Measurements from ENCODE around the gene LGMN. TPM values are rescaled to one million over a fixed set of nuclear protein-coding genes. Genes with fewer than 3 reads are reported as not detected.
"Not testable (repeated sequence)": the region's sequence is repeated elsewhere in the genome, so short reads cannot be mapped to it uniquely, and the experiment has no call there.

The LGMN gene
- total RNA-seq, 8 experiments from 2014 or later: 15.2 to 312 (median 54.8) TPM

GRCh38 chr14:92685784-92686355 lies 62.6 kb downstream of the LGMN start:
- H3K27ac ChIP-seq: no peak overlapping the region
- no peak overlapping the region for H3K4me3 ChIP-seq
- ATAC-seq (replicated peaks in 6 of 8): peak in 2 of 8 experiments; percentile 3 to 13
- 100% methylated on average over 1 of the region's 4 CpGs; no CpG with 5 or more reads in 9 of the 10 experiments for WGBS, 10 experiments
- in situ Hi-C loops (cut with MboI; ENCODE audit: low pct_unique_long_range_greater_than_20kb in 2 of 9, low sequenced_read_pairs in 9 of 9, unreplicated experiment in 9 of 9): loop anchor here in 1 of 9 experiments (25.0 kb wide), 2 partner anchors 101 to 549 kb away; partner anchors contain the start of gene GOLGA5
- H3K4me1 ChIP-seq (replicated peaks in 1 of 2): no peaks in the 10 kb centered on the region

DNA sequence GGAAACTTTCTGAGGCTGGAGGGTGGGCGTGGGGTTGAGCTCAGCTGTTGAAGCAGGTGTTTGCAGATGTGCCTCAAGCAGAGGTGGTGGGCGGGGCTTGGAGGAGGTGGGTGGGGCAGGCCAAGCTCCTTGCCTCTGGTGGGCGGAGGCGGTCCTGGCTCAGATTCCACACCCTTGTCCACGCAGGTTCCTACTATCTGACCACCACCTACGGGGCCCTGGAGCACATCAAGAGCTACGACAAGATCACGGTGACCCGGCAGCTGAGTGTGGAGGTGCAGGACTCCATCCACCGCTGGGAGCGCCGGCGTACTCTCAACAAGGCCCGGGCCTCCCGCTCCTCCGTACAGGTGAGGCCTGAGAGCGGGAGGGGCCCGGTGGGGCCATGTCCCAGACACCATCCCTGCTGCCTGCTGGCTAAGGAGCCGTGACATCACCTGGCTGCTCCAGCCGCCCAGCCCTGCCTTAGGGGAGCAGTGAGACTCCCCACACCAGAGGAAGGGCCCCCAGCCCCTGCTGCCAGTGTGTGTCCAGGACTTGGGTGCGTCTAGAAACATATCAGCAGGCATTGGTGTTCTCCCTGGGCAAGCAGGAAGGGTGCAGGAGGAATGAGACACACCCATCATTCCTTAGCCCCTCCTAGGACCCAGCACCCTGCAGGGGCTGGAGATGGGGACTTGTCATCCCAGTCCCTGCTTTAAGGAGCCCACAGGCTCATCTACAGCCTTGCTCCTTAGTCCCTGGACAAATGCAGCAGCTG lies 63.4 kb downstream of the LGMN start:
- ATAC-seq (replicated peaks in 6 of 8): no peak

GRCh38 chr14:92683041-92683440 lies 65.4 kb downstream of the LGMN start:
- Histone ChIP-seq H3K4me3 (no peak overlapping the region), H3K27ac (no peak overlapping the region), H3K4me1 (replicated peaks in 1 of 2) (no peaks in the 10 kb centered on the region)
- ATAC-seq (replicated peaks in 6 of 8): no peak
- 14 to 100% (median 85%) methylated on average over 1 to 8 of the region's 8 CpGs; no CpG with 5 or more reads in 4 of the 10 experiments for WGBS, 10 experiments
- in situ Hi-C loops (cut with MboI; ENCODE audit: low pct_unique_long_range_greater_than_20kb in 2 of 9, low sequenced_read_pairs in 9 of 9, unreplicated experiment in 9 of 9): loop anchor here in 1 of 9 experiments (25.0 kb wide), 2 partner anchors 104 to 546 kb away; partner anchors contain the start of gene GOLGA5

More for the DNA sequence above, 63.4 kb downstream of the LGMN start:
- no peaks in the 10 kb centered on the region for H3K4me1 ChIP-seq (replicated peaks in 1 of 2)
- 70 to 93% (median 78%) methylated on average over 1 to 7 of the region's 21 CpGs; no CpG with 5 or more reads in 4 of the 10 experiments for WGBS, 10 experiments
- in situ Hi-C loops (cut with MboI; ENCODE audit: low pct_unique_long_range_greater_than_20kb in 2 of 9, low sequenced_read_pairs in 9 of 9, unreplicated experiment in 9 of 9): loop anchor here in 1 of 9 experiments (25.0 kb wide), 2 partner anchors 102 to 548 kb away; partner anchors contain the start of gene GOLGA5
- H3K4me3 ChIP-seq: no peak overlapping the region
- no peak overlapping the region for H3K27ac ChIP-seq

DNA sequence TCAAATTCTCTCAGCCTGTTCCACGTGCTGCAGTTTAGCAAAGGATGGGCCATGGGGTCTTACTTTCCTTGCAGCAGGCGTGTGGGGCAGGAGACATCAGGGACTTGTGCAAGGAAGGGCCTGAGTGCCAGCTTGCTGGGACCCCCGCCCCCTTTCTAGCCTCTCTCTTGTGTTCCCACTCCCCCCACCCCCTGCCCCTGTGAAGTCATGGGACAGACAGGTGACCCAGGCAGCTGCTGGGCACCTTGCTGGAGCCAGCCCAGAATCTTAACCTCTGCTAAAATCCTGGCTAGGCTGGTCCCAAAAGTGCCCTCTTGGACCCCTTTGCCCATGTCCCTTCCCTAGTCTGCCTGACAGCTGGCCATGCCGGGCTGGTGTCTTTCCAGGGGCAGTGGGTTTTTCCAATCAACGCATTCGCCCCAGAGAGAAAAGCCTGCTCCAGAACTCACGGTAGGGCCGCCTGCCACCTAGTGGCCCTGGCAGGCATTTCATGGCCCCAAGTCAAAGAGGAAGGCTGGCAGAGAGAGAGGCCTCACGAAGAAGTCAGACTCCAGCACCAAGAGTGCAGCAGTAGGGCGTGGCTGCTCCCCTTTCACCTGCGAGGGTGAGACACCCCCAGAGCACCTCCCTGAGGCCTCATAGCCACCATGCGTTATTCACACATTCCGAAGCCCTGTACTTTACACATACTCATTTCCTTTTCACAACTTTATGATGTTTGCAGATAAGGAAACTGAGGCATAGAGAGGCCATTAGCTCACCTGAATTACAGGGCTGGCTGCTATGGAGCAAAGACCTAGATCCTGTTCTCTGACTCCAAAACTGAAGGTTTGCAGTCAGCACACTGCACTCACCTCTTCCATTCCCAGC lies 67.4 kb downstream of the LGMN start:
- no peak overlapping the region for H3K27ac ChIP-seq
- no peaks in the 10 kb centered on the region for H3K4me1 ChIP-seq (replicated peaks in 1 of 2)
- peak; percentile 42 to 92 (median 66) for ATAC-seq (replicated peaks in 6 of 8)
- WGBS, 10 experiments: 17 to 64% (median 32%) methylated on average over 2 to 5 of the region's 13 CpGs; no CpG with 5 or more reads in 3 of the 10 experiments
- H3K4me3 ChIP-seq: no peak overlapping the region
- in situ Hi-C loops (cut with MboI; ENCODE audit: low pct_unique_long_range_greater_than_20kb in 2 of 9, low sequenced_read_pairs in 9 of 9, unreplicated experiment in 9 of 9): loop anchor here in 1 of 9 experiments (25.0 kb wide), 2 partner anchors 106 to 544 kb away; partner anchors contain the start of gene GOLGA5

- not testable (repeated sequence) for H3K4me3 ChIP-seq; ATAC-seq (replicated peaks in 6 of 8); H3K27ac ChIP-seq; H3K4me1 ChIP-seq (replicated peaks in 1 of 2)
- in situ Hi-C loops (cut with MboI; ENCODE audit: low pct_unique_long_range_greater_than_20kb in 2 of 9, low sequenced_read_pairs in 9 of 9, unreplicated experiment in 9 of 9): loop anchor here in 1 of 9 experiments (25.0 kb wide), 2 partner anchors 107 to 543 kb away; partner anchors contain the start of gene GOLGA5
- 20 to 100% (median 90%) methylated on average over 1 to 2 of the region's 4 CpGs; no CpG with 5 or more reads in 6 of the 10 experiments for WGBS, 10 experiments
Measured at GRCh38 chr14:92680330-92680729, 68.1 kb downstream of the LGMN start.

- no peak for ATAC-seq (replicated peaks in 6 of 8)
- Histone ChIP-seq H3K4me3 (no peak overlapping the region), H3K4me1 (replicated peaks in 1 of 2) (no peaks in the 10 kb centered on the region), H3K27ac (no peak overlapping the region)
- in situ Hi-C loops (cut with MboI; ENCODE audit: low pct_unique_long_range_greater_than_20kb in 2 of 9, low sequenced_read_pairs in 9 of 9, unreplicated experiment in 9 of 9): loop anchor here in 1 of 9 experiments (25.0 kb wide), 2 partner anchors 108 to 542 kb away; partner anchors contain the start of gene GOLGA5
- WGBS, 10 experiments: 64 to 100% (median 80%) methylated on average over 1 to 3 of the region's 4 CpGs; no CpG with 5 or more reads in 5 of the 10 experiments
Measured at GRCh38 chr14:92679246-92679645, 69.2 kb downstream of the LGMN start.

DNA sequence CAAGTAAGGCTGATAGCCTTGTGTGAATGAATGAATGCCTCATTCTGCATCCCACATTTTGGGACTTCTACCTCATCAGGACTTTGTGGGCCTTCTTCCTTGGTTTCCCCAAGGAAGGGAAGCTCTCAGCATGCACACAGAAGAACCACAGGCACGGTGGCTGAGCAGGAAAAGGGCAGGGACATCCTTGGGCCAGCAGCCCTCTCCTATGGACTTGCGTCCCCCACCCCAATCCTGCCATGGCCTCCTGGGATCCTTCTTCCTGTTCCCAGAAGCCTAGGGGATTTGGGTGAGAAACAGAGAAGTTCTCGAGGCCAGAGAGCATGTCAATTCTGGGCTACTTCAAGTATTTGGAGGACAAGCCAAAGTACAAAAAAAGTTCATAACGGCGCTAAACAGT lies 69.7 kb downstream of the LGMN start:
- Histone ChIP-seq H3K4me1 (replicated peaks in 1 of 2) (no peaks in the 10 kb centered on the region), H3K27ac (no peak overlapping the region), H3K4me3 (no peak overlapping the region)
- in situ Hi-C loops (cut with MboI; ENCODE audit: low pct_unique_long_range_greater_than_20kb in 2 of 9, low sequenced_read_pairs in 9 of 9, unreplicated experiment in 9 of 9): loop anchor here in 1 of 9 experiments (25.0 kb wide), 2 partner anchors 109 to 541 kb away; partner anchors contain the start of gene GOLGA5
- 83 to 100% (median 83%) methylated on average over 1 of the region's 5 CpGs; no CpG with 5 or more reads in 7 of the 10 experiments for WGBS, 10 experiments
- ATAC-seq (replicated peaks in 6 of 8): no peak

- WGBS, 10 experiments: no CpG with 5 or more reads among the region's 2 CpGs
Measured at GRCh38 chr14:92677955-92678354, 70.5 kb downstream of the LGMN start.

GRCh38 chr14:92677087-92677668 lies 71.2 kb downstream of the LGMN start:
- WGBS, 10 experiments: 50 to 100% (median 82%) methylated on average over 1 to 3 of the region's 4 CpGs; no CpG with 5 or more reads in 2 of the 10 experiments
- in situ Hi-C loops (cut with MboI; ENCODE audit: low pct_unique_long_range_greater_than_20kb in 2 of 9, low sequenced_read_pairs in 9 of 9, unreplicated experiment in 9 of 9): loop anchor here in 1 of 9 experiments (25.0 kb wide), 2 partner anchors 110 to 540 kb away; partner anchors contain the start of gene GOLGA5
- ATAC-seq (replicated peaks in 6 of 8): no peak

More at GRCh38 chr14:92677955-92678354, 70.5 kb downstream of the LGMN start:
- Histone ChIP-seq H3K27ac (no peak overlapping the region), H3K4me1 (replicated peaks in 1 of 2) (no peaks in the 10 kb centered on the region), H3K4me3 (no peak overlapping the region)
- no peak for ATAC-seq (replicated peaks in 6 of 8)
- in situ Hi-C loops (cut with MboI; ENCODE audit: low pct_unique_long_range_greater_than_20kb in 2 of 9, low sequenced_read_pairs in 9 of 9, unreplicated experiment in 9 of 9): loop anchor here in 1 of 9 experiments (25.0 kb wide), 2 partner anchors 109 to 541 kb away; partner anchors contain the start of gene GOLGA5

DNA sequence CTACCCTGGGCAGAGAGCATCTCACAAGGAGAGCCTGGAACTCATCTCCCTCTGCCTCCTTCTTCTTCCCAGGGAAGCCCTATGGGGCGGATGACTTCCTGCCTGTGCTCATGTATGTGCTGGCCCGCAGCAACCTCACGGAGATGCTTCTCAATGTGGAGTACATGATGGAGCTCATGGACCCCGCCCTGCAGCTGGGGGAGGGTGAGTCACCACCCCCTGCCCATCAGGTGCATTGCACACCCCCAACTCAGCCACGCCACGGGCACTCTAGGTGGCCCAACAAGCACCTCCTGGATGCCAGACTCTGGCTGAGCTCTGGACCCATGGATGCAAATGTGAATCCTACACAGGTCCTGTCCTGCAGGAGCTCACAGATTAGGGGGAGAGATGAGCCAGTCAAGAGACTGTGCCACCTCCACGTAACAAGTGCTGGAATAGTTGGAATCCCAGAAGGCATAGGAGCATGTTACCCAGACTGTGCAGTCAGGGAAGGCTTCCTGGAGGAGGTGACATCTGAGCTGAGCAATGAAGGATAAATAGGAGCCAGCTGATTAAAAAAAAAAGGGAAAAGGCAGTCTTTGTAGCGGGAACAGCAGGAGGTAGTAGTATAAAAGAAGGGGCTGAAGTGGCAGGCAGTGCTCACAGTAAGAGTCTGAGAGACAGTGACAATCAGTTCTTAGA lies 71.9 kb downstream of the LGMN start:
- Histone ChIP-seq H3K27ac (no peak overlapping the region), H3K4me3 (no peak overlapping the region), H3K4me1 (replicated peaks in 1 of 2) (no peaks in the 10 kb centered on the region)
- 80 to 100% (median 91%) methylated on average over 1 to 5 of the region's 8 CpGs; no CpG with 5 or more reads in 5 of the 10 experiments for WGBS, 10 experiments
- in situ Hi-C loops (cut with MboI; ENCODE audit: low pct_unique_long_range_greater_than_20kb in 2 of 9, low sequenced_read_pairs in 9 of 9, unreplicated experiment in 9 of 9): loop anchor here in 1 of 9 experiments (25.0 kb wide), 2 partner anchors 111 to 539 kb away; partner anchors contain the start of gene GOLGA5
- ATAC-seq (replicated peaks in 6 of 8): peak in 2 of 8 experiments; percentile 19 to 71

More at GRCh38 chr14:92677087-92677668, 71.2 kb downstream of the LGMN start:
- Histone ChIP-seq H3K27ac (no peak overlapping the region), H3K4me3 (no peak overlapping the region), H3K4me1 (replicated peaks in 1 of 2) (no peaks in the 10 kb centered on the region)

GRCh38 chr14:92675976-92676375 lies 72.5 kb downstream of the LGMN start:
- in situ Hi-C loops (cut with MboI; ENCODE audit: low pct_unique_long_range_greater_than_20kb in 2 of 9, low sequenced_read_pairs in 9 of 9, unreplicated experiment in 9 of 9): loop anchor here in 1 of 9 experiments (25.0 kb wide), 2 partner anchors 111 to 539 kb away; partner anchors contain the start of gene GOLGA5
- H3K27ac ChIP-seq: no peak overlapping the region
- H3K4me1 ChIP-seq (replicated peaks in 1 of 2): no peaks in the 10 kb centered on the region
- H3K4me3 ChIP-seq: no peak overlapping the region
- ATAC-seq (replicated peaks in 6 of 8): peak in 1 of 8 experiments; percentile 16
- 53 to 89% (median 63%) methylated on average over 3 to 8 of the region's 9 CpGs; no CpG with 5 or more reads in 5 of the 10 experiments for WGBS, 10 experiments
